Ecto neural progenitor cell (in vitro differentiated cells): ENCODE data around the gene SLC2A8.

Experiments
- DNase-seq: peaks from one replicate; pipeline ENCODE4 v3.0.0-alpha.2; 2018; ENCODE audit warnings: low spot score

The SLC2A8 gene

GRCh38 chr9:127396808-127397645, at the start of gene SLC2A8:
SLC2A8 (plus strand) TSS chr9:127397169; CDS start chr9:127397231, 62 bp downstream.
- peak; percentile 99 for DNase-seq

GRCh38 chr9:127347831-127348776, 48.9 kb upstream of the SLC2A8 start:
- DNase-seq = no peak

GRCh38 chr9:127349483-127350113, 47.4 kb upstream of the SLC2A8 start:
- no peak for DNase-seq

- DNase-seq = peak; percentile 25
These were observed 45.5 kb upstream of the SLC2A8 start for GRCh38 chr9:127351182-127352166.

GRCh38 chr9:127353882-127354281, 43.1 kb upstream of the SLC2A8 start:
- DNase-seq = no peak

- DNase-seq = peak; percentile 33
These were observed 40.1 kb upstream of the SLC2A8 start for GRCh38 chr9:127356906-127357305.

GRCh38 chr9:127358023-127358535, 38.9 kb upstream of the SLC2A8 start:
- no peak for DNase-seq

- DNase-seq = no peak
These were observed 38.2 kb upstream of the SLC2A8 start for GRCh38 chr9:127358770-127359169.

GRCh38 chr9:127360250-127360649, 36.7 kb upstream of the SLC2A8 start:
- DNase-seq = no peak

GRCh38 chr9:127360829-127361228, 36.1 kb upstream of the SLC2A8 start:
- no peak for DNase-seq

GRCh38 chr9:127361561-127361960, 35.4 kb upstream of the SLC2A8 start:
- no peak for DNase-seq

GRCh38 chr9:127362829-127363228, 34.1 kb upstream of the SLC2A8 start:
- no peak for DNase-seq

GRCh38 chr9:127365461-127365860, 31.5 kb upstream of the SLC2A8 start:
- DNase-seq = no peak

GRCh38 chr9:127366594-127366993, 30.4 kb upstream of the SLC2A8 start:
- no peak for DNase-seq

- no peak for DNase-seq
These were observed 28.0 kb upstream of the SLC2A8 start for GRCh38 chr9:127368852-127369402.

- DNase-seq = no peak
These were observed 27.5 kb upstream of the SLC2A8 start for GRCh38 chr9:127369428-127369827.

GRCh38 chr9:127370147-127370579, 26.8 kb upstream of the SLC2A8 start:
- DNase-seq = no peak

GRCh38 chr9:127370672-127371648, 26.0 kb upstream of the SLC2A8 start:
- no peak for DNase-seq

- no peak for DNase-seq
These were observed 16.5 kb upstream of the SLC2A8 start for GRCh38 chr9:127380479-127380878.
